HG03045 (cell line): ENCODE measurements around the gene USP16.
"Not testable (repeated sequence)": the region's sequence is repeated elsewhere in the genome, so short reads cannot be mapped to it uniquely, and the experiment has no call there.

Experiments used
- ATAC-seq: cut with Tn5 transposase; IDR thresholded peaks from one replicate; pipeline ENCODE4 v1.9.1; 2021; ENCODE audit warnings: mild to moderate bottlenecking, moderate library complexity; ENCODE audit not compliant: unreplicated experiment

The USP16 gene

DNA sequence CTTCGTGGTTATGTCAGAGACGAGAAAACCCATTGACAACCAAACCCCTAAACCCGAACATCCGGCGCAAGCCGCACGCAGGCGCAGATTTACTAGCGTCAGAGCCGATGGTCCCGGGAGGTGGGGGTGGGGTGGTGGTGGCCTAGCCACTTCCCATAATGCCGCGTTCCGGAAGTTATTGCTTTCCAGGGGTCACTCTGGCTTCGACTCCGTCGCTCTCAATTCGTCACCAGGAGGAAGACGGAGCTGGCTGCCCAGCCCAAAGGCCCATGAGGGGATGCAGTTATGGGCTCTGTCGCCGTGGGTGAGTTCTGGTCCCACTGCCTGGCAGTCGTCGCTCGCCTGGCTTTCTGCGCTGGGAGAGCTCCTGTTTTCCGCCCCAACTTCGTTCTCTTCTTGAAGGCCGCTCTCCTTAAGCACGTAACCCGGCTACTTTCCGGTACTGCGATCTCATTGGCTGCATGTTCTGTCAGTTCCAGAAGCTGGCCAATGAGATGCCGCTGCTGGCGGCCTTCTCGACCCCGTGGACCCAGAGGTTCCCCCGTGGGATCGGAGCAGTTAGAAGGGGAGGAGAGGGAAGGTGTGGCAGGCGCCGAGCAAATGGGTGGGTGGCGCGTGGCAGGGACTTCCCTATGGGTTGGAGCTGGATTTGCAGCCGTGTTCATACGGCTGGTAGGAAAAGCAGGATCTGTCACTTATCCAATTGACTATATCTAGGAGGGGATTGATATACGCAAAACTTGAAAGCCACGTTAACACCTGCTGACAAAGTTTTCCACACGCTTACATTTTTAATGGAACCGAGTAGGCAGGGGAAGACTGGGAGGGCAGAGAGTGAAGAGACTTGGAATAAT is at the start of gene USP16:
USP16 (plus strand) TSS at position 195 of the 854 bp plus-strand sequence. CDS start 3,246 bp downstream, outside the sequence.
- ATAC-seq: peak; percentile 97

DNA sequence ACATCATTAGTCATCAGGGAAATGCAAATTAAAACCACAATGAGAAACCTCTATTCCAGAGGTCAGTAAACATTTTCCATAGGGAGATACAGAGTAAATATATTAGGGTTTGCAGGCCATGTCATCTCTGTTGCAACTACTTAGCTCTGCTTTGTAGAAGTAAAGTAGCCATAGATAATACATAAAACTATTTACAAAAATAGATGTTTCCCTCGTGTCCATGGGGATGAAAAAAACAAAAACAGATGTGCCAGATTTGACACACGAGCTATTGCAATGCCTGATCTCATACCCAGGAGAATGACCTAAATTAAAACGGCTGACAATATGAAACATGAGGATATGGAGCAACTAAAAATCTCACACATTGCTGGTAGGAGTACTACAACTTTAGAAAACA is 49.1 kb upstream of the USP16 start:
- ATAC-seq: no peak

DNA sequence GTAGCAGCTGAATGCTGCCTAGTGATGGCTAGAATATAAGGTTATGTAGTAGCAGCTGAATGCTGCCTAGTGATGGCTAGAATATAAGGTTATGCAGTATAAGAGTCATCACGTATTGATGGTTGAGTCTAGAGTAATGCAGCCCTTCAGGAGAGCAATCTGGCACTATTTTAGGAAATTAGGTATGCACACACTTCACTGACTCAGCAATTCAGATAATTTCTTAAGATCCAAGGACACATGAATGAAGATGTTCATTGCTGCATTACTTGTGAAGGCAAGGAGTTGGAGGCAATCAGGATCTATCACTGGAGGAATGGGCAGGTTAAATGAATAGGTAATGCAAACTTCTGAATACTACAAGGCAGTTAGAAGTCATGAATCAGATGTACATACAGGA is 45.4 kb upstream of the USP16 start:
- no peak for ATAC-seq

DNA sequence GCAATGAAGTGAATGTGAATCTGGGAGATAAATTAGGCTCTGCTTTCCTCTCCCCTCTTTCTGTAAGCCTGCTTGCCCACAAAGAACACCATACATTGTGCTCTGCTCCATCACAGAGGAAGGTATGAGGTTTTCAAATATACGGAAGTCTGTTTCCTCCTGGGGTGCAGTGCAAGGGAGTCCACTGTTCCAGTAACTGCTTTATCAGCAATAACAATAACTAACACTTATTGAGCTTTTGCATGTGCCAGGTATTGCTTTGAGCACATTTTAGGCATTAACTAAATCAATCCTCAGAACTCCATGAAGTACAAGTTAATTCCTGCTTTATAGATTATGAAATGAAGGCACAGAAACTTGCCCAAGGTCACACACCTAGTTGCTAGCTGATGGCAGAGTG is 41.8 kb upstream of the USP16 start:
- no peak for ATAC-seq

DNA sequence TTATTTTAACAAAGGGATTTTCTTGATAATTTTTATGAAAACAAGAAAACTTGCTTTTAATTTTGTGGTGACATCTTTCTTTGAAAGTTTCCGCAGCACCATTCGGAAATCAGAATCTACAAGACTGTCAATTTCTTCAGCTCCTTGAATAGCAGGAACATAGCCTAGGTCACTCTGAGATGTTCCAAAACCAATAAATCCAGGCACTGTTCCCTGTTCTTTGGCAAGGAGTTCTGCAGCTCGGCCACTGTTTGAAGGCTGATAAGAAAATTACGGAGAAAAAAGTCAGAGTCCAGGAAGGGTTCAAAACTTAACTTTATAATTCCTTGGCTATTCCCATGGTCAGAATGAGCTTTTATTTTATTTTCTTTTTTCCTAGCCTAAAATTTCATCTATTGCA is 37.8 kb upstream of the USP16 start:
- ATAC-seq: no peak

DNA sequence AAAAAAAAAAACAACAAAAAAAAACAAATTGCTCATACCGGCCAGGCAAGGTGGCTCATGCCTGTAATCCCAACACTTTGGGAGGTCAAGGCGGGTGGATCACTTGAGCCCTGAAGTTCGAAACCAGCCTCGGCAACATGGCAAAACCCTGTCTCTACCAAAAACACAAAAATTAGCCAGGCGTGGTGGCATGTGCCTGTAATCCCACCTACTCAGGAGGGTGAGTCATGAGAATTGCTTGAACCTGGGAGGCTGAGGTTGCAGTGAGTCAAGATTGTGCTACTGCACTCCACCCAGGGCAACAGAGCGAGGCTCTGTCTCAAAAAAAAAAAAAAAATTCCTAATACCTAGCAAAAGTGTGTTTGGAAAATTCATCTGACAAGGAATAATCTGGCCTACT is 36.3 kb upstream of the USP16 start:
- ATAC-seq: not testable (repeated sequence)

DNA sequence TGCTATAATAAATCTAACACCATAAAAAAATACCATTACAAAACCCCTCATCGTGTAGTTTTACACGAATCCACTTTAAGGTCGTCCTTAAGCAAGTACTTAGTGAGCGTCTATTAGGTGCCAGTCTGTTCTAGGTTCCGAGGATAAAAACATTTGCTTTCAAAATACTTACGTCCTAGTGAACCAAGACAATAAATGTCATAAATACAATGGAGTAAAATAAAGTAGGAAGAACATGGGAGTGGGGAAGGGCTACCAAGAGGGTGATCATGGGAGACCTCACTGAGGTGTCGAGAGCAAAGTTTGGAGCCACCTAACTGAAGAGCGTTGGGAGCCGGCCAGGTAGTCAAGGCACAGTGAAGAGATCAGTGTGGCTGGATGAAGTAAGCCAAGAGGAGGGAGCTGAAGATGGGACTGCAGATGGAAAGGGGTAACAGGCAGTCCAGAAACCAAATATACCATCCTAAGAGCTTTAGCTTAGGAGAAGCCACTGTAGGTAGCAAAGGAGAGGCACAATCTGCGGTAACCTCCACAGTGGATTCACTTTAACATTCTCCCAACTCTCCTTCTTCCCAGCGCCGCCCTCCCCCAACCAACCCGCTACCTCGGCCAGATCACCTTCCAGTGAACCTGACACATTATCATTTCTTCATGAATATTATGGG is 32.5 kb upstream of the USP16 start:
- ATAC-seq: peak; percentile 5

DNA sequence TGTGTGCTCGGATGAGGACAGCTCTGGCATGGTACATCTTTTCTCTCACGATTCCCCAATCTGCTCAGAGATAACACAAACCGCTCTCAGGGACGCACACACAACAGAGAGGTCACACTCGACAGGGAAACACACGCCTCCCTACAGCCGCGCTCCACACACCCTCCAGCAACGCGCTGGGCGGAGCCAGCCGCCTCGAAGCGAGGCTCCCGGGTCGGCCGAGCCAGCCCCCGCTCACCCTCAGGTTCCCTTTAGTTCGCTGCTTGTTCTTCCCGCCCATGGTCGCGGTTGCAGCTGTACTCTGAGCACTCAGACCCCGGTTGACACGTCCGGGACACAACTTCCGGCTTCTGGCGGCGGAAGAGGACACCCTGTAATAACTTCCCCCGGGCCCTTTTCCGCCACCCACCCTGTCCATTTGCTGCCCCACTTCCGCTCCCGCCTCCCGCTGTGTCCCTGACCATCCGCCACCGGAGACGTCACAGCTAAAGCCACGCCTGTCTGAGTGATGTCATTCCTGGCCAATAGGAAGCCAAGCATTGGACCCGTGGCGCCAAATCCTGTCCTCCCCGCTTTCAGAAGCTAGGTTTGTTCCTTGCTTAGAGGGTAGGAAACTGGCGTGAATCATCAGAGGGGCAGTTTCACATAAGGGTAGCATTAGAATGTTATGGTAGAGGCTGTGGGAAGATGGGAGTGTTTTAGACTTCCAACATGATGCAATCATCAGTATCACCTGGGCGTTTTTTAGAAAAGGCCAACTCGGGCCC is 31.8 kb upstream of the USP16 start, which contains the start of gene LTN1:
LTN1 (minus strand) TSS at position 352 of the 767 bp plus-strand sequence; CDS start at position 280, 72 bp downstream.
- ATAC-seq: peak; percentile 97

DNA sequence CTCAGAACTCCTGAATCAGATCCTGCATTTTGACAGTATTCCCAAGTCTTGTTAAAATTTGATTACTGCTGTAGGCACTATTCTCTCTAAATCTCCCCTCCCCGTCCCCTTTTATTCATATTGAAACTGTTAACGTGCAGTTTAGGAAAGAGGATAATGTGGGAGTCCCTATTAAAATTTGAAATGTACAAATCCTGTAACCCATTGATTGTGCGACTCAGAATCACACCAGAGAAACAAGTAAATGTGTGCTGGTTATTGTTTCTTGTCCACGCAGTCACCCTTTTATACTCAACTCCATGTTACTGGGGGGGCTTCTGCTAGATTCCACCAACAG is 31.2 kb upstream of the USP16 start:
- ATAC-seq: no peak

DNA sequence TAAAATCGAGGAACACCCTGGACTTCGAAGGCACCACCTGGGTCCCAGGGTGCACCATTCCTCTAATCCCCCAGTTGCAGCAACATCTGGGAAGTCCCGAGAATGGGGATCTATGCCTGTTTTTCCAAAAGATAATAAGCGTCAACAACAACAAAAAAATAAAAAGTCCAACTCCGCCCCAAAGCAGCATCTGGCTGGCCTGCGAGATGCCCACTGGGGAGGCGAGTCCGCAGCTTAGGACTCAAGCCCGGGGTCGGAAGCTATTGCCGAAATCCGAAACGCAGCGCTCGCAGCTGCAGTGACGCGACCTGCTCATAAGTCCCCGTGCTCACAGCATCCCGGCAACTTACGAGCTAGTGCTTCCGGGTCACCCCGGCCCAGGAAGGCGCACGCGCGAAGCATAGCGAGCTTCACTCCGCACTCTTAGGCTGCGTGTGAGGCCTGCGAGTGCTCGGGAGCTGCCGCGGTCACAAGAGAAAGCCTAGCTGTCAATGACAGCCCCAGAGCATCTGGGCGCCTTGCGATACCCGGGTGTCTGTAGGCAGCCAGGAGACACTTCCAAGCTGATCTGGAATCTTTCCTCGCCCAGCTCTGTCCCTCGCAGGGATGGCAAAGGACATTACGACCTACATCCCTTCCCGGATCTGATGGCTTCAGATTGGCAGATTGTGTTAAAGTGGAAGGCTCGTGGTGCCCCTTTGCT is 21.9 kb upstream of the USP16 start:
- ATAC-seq: peak; percentile 98

DNA sequence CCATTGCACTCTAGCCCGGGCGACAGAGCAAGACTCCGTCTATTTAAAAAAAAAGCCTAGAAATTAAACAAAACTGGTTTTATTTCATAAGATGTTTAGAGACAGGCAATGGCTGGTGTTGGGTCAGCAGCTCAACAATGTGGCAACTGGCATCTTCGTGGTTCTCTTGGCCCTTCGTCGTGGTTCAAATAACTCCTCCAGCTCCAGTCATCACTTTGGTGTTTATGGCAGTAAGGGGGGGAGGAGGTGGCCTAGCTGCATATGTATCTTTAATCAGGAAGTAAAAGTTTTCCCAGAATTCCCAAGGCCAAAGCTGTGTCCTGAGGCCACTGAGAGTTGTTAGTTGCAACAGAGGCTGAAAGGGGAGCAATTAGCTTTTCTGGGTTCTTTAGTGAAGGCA is 18.8 kb upstream of the USP16 start:
- no peak for ATAC-seq

DNA sequence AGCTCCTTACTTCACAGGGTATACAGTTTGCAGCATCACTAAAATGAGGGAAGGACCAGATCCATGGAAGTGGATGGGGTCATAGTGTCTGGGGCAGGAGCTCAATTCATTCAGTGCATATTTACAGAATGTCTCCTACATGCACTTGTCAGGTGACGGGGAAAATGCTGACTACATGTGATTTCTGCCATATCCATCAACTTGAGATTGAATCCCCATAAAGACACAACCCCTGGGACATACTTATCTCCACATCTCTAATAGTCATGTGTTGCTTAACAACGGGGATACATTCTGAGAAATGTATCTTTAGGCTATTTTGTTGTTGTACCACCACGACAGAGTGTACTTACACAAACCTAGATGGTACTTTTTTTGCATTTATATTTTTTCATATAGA is 17.3 kb upstream of the USP16 start:
- no peak for ATAC-seq

DNA sequence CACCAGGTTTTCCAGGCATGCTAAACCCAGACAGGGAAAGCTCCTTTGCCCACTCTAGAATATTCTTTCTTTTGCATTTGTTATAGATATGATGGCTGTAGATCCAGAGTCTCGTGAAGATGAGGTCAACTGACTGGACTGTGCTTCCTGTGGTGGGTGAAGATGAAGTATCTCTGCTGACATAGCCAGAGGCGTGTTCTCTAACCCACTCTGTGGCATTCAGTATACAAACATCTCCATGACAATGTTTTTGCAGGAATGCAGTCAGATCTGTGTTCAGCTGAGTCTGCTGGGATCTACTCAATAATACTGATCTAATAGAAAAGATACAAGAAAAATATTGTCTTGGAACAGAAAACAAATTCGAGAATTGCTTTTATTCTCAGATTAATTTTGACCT is 16.7 kb upstream of the USP16 start:
- ATAC-seq: no peak

DNA sequence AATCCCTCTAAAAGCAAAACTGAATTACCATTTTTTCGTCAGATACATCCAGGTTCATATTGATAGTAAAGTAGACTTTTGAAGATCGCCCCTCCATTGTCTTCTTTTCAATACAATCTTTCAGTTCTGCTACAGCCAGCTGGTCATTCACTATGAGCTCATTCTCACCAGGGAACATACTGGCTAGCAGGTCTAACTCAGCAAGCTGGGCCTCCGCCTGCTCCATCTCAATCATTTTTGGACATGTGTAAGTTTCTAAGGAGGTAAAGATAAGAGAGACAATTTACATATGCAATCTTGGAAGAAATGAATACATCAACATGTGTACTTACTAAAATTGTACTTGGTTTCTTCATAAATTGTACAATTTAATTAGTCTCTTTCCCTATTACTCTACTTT is 16.1 kb upstream of the USP16 start:
- no peak for ATAC-seq

DNA sequence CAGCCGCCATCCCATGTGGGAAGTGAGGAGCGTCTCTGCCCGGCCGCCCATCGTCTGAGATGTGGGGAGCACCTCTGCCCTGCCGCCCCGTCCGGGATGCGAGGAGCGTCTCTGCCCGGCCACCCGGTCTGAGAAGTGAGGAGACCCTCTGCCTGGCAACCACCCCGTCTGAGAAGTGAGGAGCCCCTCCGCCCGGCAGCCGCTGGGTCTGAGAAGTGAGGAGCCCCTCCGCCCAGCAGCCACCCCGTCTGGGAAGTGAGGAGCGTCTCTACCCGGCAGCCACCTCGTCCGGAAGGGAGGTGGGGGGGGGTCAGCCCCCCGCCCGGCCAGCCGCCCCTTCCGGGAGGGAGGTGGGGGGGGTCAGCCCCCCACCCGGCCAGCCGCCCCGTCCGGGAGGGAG is 13.2 kb upstream of the USP16 start:
- ATAC-seq: not testable (repeated sequence)

DNA sequence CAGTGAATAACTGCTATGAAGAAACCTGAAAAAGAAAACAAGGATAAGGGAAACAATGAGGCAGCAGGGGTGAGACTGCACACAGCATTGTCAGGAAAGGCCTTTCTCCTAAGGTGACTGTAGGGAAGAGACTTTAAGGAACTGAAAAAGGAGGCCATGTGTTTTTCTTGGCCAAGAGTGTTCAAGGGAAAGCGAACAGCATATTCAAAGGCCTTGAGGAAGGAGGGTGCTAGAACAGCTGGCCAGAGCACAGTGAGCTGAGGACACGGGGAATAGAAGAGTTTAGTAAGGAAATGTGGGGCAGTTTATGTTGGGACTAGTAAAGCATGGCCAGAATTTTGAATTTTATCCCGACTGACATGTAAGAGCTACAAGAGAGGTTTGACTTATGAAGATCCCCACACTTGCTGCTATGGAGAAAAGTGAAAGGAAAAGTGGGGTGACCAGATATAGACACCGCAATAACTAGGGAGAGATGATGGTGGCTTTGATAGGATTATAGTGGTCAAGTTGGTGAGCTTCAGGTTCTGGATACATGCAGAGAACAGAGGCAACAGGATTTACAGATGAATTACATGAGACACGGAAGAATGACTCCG is 6.7 kb upstream of the USP16 start:
- no peak for ATAC-seq

DNA sequence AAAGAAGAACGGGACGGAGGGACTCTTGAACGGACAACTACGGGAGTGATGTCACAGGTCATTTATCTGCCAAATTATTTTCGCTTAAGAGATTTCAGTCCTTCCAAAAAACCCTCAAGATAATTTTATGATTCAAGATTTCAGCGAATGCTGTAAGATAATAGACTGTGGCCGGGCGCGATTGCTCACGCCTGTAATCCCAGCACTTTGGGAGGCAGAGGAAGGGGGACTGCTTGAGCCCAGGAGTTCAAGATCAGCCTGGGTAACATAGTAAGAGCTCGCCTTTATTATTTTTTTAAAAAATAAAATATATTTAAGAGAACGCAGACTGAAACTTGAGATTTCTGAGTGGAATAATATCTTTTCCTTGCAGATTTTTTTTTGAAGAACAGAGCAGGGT is 5.9 kb upstream of the USP16 start:
- ATAC-seq: peak; percentile 22

DNA sequence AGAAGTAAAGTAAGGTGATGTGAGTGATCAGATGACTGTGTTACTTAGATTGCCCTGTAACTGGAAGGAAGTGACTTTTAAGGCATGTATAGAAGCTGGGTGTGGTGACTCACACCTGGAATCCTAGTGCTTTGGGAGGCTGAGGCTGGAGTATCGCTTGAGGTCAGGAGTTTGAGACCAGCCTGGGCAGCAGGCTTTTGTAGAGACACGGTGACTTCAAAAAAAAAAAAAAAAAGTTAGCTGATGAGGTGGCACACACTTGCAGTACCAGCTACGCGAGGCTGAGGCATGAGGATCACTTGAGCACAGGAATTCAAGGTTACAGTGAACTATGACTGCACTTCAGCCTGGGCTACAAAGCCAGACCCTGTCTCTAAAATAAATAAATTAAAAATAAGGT is 2.3 kb upstream of the USP16 start:
- no peak for ATAC-seq

DNA sequence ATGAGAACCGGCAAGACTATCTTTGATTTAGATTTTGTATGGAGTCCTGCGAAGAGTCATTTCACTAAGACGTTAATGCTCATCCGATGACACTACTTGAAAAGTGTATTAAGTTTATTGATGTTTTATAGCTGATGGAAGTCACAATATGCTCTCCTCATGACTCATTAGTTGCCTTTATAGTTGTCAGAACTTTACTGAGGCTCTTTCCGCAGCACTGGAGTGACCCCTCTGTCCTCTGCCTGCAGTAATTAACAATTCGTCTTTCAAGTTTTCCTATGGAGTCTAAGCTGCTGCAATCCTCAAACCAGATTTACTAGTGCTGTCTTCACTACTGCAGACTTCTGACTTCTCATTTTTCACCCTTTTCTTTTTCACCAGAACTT is 853 bp downstream of the USP16 start:
- ATAC-seq: no peak

DNA sequence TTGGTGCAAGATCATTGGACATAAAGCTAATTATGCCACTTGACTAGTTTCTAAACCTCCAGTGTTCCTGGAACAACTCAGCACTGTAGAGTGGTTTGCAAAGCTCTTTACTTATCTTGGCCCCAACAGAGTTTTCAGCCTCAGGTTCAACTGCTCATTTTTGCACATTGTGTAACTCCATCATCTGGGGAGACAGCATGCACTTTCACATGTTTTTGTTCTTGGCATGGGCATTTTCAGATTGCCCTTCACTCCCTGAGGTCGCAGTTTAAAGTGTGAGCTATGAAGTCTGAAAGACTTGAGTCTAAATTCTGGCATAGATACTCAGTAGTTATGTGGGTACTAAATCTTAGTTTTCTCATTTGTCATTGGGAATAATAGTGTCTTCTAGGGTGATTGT is 5.1 kb downstream of the USP16 start:
- ATAC-seq: no peak

DNA sequence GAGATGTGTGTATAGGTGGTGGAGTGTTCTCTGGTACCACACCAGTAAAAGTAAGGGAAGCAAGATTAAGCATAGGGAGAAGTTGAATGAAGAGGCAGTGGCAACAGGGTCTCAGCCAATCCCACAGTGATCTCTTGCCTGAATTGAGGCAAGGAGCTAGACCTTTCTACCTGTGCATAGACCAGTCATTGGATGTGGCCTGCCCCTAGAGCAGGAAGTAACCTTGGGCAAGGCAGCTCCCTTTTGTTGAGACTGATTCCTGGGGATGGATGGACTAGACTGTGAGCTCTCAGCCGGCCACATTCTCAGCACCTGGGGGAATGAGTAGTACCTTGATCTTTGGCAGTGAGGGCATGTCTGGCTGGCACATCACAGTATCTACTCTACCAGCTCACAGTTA is 6.4 kb downstream of the USP16 start:
- ATAC-seq: no peak
